GM10847 (cell line): ENCODE results near the gene NDOR1.

ENCODE experiments used
- POLR2A ChIP-seq: IDR thresholded peaks from 2 replicates; pipeline ENCODE4 v1.6.1; 2011; ENCODE audit not compliant: insufficient read length; ENCODE audit errors: extremely low read depth

NDOR1 gene

GRCh38 chr9:137234055-137234697 is 28.7 kb downstream of the NDOR1 start:
- no peak for TF ChIP-seq POLR2A

- no peak for TF ChIP-seq POLR2A
Observed at GRCh38 chr9:137234758-137235423, 29.4 kb downstream of the NDOR1 start.

GRCh38 chr9:137235424-137236237 is 30.1 kb downstream of the NDOR1 start:
- TF ChIP-seq POLR2A: no peak

- no peak for TF ChIP-seq POLR2A
Observed at GRCh38 chr9:137236238-137236935, 30.9 kb downstream of the NDOR1 start.

- no peak for TF ChIP-seq POLR2A
Observed at GRCh38 chr9:137236936-137237421, 31.5 kb downstream of the NDOR1 start.

- no peak for TF ChIP-seq POLR2A
Observed at GRCh38 chr9:137237759-137238726, 32.5 kb downstream of the NDOR1 start.

- TF ChIP-seq POLR2A: peak; percentile 57
Observed at GRCh38 chr9:137240318-137240840, 34.9 kb downstream of the NDOR1 start.

GRCh38 chr9:137240841-137241489 is 35.5 kb downstream of the NDOR1 start, which contains the start of gene TUBB4B:
TUBB4B (plus strand) TSS chr9:137241287; CDS start chr9:137241361, 74 bp downstream.
- TF ChIP-seq POLR2A: peak; percentile 100

- TF ChIP-seq POLR2A: no peak
Observed at GRCh38 chr9:137241490-137242268, 36.2 kb downstream of the NDOR1 start.

- TF ChIP-seq POLR2A: no peak
Observed at GRCh38 chr9:137242269-137243203, 37.0 kb downstream of the NDOR1 start.
